ENCODE measurements around the gene IP6K1.

The IP6K1 gene

GRCh38 chr3:49745986-49746385 is 40.4 kb downstream of the IP6K1 start:
- no peak for TF ChIP-seq CTCF (conservative IDR thresholded peaks at IDR 0.05; ENCODE audit: low read depth, low read length)
- DNase-seq (ENCODE audit: low read depth) = peak; percentile 52

GRCh38 chr3:49740427-49740826 is 45.9 kb downstream of the IP6K1 start:
- no peak for TF ChIP-seq CTCF (conservative IDR thresholded peaks at IDR 0.05; ENCODE audit: low read depth, low read length)

More at GRCh38 chr3:49745986-49746385, 40.4 kb downstream of the IP6K1 start:
- no peak overlapping the region for H3K4me3 ChIP-seq (ENCODE audit: low read depth, low read length)

GRCh38 chr3:49738067-49738713 is 48.2 kb downstream of the IP6K1 start:
- DNase-seq (ENCODE audit: low read depth) = no peak
- no peak overlapping the region for H3K4me3 ChIP-seq (ENCODE audit: low read depth, low read length)

More at GRCh38 chr3:49740427-49740826, 45.9 kb downstream of the IP6K1 start:
- no peak overlapping the region for H3K4me3 ChIP-seq (ENCODE audit: low read depth, low read length)
- no peak for DNase-seq (ENCODE audit: low read depth)

GRCh38 chr3:49734752-49735151 is 51.6 kb downstream of the IP6K1 start:
- no peak for TF ChIP-seq CTCF (conservative IDR thresholded peaks at IDR 0.05; ENCODE audit: low read depth, low read length)
- no peak overlapping the region for H3K4me3 ChIP-seq (ENCODE audit: low read depth, low read length)

More at GRCh38 chr3:49738067-49738713, 48.2 kb downstream of the IP6K1 start:
- no peak for TF ChIP-seq CTCF (conservative IDR thresholded peaks at IDR 0.05; ENCODE audit: low read depth, low read length)

GRCh38 chr3:49733551-49733950 is 52.8 kb downstream of the IP6K1 start:
- DNase-seq (ENCODE audit: low read depth) = no peak
- no peak for TF ChIP-seq CTCF (conservative IDR thresholded peaks at IDR 0.05; ENCODE audit: low read depth, low read length)
- H3K4me3 ChIP-seq (ENCODE audit: low read depth, low read length) = no peak overlapping the region

More at GRCh38 chr3:49734752-49735151, 51.6 kb downstream of the IP6K1 start:
- DNase-seq (ENCODE audit: low read depth) = no peak

GRCh38 chr3:49732597-49732996 is 53.7 kb downstream of the IP6K1 start:
- DNase-seq (ENCODE audit: low read depth) = no peak
- no peak overlapping the region for H3K4me3 ChIP-seq (ENCODE audit: low read depth, low read length)
- no peak for TF ChIP-seq CTCF (conservative IDR thresholded peaks at IDR 0.05; ENCODE audit: low read depth, low read length)
